ENCODE data around the gene UQCC5.
A peak's percentile ranks its signal among the peaks of the same experiment; 100 is the strongest.

UQCC5 gene

DNA sequence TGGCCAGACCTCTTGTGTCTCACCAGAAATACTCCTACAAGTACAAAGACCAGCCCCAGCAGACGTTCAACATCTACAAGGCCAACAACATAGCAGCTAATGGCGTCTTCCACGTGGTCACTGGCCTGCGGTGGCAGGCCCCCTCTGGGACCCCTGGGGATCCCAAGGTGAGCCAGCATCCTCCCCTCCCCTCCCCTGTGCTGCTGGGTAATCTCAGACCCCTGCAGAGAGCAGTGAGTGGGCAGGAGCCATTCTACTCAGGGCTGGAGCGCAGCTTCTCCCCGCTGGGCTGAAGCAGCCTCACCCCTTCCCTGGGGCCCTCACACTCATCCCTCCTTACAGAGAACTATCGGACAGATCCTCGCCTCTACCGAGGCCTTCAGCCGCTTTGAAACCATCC is 31.4 kb upstream of the UQCC5 start:
- DNase-seq: no peak

GRCh38 chr3:52506266-52506966 is 30.0 kb upstream of the UQCC5 start:
- DNase-seq: no peak

GRCh38 chr3:52507359-52507758 is 29.0 kb upstream of the UQCC5 start:
- DNase-seq: peak; percentile 78

GRCh38 chr3:52509753-52510328 is 26.6 kb upstream of the UQCC5 start:
- DNase-seq: no peak

DNA sequence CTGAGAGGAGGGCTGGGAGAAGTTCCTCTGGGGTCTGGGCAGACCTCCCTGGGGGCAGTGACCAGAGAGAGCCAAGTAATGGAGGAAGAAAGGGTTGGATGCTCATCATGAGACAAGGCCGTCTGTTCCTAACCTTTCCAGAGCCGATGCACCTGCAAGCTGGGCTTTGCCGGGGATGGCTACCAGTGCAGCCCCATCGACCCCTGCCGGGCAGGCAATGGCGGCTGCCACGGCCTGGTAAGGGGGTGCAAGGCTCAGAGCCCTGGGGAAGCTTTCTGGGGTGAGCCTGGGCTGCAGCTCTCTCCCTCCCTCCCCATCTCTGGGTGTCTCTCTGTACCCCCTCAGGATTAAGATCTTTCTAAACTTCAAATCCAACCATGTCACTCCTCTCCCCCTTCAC is 24.9 kb upstream of the UQCC5 start:
- no peak for DNase-seq

GRCh38 chr3:52512105-52512504 is 24.3 kb upstream of the UQCC5 start:
- DNase-seq: no peak

GRCh38 chr3:52512727-52513126 is 23.7 kb upstream of the UQCC5 start:
- no peak for DNase-seq

- DNase-seq: no peak
Observed at GRCh38 chr3:52513281-52513680, 23.1 kb upstream of the UQCC5 start.

DNA sequence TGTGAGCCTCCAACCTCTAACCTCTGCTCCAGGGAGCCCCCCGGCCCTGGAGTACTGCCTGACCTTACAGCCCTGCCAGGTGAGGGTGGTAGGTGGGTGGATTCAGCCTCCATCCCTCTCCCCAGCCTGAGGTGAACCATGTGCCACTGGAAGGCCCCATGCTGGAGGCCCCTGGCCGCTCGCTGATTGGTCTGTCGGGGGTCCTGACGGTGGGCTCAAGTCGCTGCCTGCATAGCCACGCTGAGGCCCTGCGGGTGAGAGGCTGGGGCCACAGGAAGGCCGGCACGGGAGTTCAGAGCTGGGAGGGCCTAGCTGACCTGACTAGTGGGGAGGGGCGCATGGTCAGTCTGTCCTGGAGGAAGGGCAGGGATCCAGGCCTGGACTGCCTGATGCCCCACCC is 21.8 kb upstream of the UQCC5 start:
- no peak for DNase-seq

DNA sequence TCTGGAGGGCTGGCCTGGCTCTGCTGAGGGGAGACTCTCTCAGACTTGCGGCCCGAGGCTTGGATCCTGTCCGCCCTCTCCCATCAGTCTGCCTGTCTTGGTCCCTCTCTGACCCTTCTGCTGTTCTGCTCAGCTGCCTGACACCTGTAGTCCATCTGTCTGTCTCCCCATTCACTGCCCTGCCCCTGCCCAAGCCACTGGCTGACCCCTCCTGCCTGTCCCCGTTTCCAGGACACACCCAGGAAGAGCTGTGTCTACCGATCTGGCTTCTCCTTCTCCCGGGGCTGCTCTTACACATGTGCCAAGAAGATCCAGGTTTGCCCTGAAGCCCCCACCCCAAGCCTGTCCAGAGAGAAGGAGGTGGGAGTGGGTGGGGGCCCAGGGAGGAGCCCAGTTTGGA is 21.2 kb upstream of the UQCC5 start:
- no peak for DNase-seq

DNA sequence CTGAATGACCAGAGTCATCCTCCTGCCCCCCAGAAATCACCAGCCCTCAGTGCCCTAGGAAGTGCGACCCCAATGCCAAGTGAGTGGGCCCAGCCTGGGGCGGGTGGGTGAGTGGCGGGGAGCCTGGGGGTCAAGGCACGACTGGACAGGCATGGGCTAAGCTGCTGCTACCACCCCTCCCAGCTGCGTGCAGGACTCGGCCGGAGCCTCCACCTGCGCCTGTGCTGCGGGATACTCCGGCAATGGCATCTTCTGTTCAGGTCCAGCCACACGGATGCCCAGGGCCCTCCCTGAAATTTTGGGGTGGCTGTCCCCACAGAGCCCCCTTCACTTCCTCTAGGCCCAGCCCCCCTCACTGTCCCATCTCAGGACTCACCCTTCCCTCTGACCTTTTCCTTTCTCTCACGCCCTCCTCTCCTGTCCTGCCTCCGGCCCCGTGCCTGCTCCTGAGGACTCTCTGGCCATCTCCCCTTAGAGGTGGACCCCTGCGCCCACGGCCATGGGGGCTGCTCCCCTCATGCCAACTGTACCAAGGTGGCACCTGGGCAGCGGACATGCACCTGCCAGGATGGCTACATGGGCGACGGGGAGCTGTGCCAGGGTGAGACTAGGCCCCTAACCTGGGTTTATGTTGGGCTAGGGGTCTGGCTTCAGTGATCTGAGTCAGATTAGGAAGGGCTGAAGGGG is 19.8 kb upstream of the UQCC5 start:
- DNase-seq: no peak

GRCh38 chr3:52517796-52518722 is 18.3 kb upstream of the UQCC5 start:
- DNase-seq: no peak

GRCh38 chr3:52518723-52519444 is 17.5 kb upstream of the UQCC5 start:
- DNase-seq: no peak

GRCh38 chr3:52519445-52520140 is 16.8 kb upstream of the UQCC5 start:
- DNase-seq: no peak

DNA sequence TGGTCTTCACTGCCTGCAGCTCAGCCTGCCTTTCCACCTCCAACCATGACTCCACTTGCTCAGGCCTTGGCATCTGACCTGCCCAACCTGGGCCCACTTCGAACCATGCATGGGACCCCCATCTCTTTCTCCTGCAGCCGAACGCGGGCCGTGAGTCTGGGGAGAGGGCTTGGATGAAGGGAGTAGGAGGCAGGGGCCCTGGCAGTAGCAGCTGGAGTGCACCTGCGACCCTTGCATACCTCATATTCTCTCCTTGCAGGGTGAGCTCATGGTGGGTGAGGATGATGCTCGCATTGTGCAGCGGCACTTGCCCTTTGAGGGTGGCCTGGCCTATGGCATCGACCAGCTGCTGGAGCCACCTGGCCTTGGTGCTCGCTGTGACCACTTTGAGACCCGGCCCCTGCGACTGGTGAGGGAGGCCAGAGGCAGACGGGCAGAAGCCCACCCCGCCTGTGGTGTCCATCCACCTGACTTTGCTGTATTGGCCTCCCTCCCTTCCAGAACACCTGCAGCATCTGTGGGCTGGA is 16.2 kb upstream of the UQCC5 start:
- DNase-seq: no peak

DNA sequence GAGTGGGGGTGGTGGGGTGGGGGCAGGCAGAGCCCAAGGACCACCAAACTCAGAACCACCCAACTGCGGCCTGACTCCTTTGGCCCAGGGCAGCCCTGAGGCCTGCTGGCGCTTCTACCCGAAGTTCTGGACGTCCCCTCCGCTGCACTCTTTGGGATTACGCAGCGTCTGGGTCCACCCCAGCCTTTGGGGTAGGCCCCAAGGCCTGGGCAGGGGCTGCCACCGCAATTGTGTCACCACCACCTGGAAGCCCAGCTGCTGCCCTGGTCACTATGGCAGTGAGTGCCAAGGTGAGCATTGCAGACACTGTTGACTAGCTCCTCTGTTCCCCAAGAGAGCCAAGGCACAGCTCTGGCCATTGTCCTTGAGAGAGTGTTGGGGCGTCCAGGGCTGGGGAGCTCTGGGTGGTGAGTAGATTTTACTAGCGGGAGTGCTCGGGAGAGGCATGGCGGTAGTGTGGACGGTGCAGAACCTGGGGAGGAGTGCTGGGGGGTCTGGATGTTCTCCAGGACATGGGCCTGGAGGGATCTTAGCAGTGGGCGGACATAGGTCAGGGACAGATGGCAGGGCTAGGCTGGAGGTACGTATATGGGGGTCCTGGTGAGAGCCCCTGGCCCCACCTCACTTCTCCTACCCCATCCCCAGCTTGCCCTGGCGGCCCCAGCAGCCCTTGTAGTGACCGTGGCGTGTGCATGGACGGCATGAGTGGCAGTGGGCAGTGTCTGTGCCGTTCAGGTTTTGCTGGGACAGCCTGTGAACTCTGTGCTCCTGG is 15.5 kb upstream of the UQCC5 start:
- DNase-seq: no peak

- no peak for DNase-seq
Observed at GRCh38 chr3:52521488-52521824, 14.9 kb upstream of the UQCC5 start.

DNA sequence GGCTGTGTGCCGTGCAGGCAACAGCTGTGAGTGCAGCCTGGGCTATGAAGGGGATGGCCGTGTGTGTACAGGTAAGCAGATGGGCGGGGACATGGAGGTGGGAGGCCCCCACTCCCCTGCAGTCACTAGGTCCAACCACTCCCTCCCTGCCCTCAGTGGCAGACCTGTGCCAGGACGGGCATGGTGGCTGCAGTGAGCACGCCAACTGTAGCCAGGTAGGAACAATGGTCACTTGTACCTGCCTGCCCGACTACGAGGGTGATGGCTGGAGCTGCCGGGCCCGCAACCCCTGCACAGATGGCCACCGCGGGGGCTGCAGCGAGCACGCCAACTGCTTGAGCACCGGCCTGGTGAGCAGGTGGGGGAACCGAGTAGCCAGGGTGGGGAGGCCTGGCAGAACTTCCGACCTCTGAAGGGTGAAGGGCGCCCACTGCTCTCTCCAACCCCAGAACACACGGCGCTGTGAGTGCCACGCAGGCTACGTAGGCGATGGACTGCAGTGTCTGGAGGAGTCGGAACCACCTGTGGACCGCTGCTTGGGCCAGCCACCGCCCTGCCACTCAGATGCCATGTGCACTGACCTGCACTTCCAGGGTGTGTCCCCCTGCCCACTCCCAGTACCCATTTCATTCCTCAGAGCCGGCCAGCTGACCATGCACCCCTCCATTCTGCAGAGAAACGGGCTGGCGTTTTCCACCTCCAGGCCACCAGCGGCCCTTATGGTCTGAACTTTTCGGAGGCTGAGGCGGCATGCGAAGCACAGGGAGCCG is 14.3 kb upstream of the UQCC5 start:
- no peak for DNase-seq

- DNase-seq: no peak
Observed at GRCh38 chr3:52522651-52523251, 13.7 kb upstream of the UQCC5 start.

Measured in fibroblast of skin of back (primary cell).